HG03135 (cell line): ENCODE data around the gene LMF2.

Experiments used
- ATAC-seq: cut with Tn5 transposase; IDR thresholded peaks from one replicate; pipeline ENCODE4 v1.9.1; 2021; ENCODE audit warnings: mild to moderate bottlenecking, moderate library complexity; ENCODE audit not compliant: unreplicated experiment

LMF2 gene

DNA sequence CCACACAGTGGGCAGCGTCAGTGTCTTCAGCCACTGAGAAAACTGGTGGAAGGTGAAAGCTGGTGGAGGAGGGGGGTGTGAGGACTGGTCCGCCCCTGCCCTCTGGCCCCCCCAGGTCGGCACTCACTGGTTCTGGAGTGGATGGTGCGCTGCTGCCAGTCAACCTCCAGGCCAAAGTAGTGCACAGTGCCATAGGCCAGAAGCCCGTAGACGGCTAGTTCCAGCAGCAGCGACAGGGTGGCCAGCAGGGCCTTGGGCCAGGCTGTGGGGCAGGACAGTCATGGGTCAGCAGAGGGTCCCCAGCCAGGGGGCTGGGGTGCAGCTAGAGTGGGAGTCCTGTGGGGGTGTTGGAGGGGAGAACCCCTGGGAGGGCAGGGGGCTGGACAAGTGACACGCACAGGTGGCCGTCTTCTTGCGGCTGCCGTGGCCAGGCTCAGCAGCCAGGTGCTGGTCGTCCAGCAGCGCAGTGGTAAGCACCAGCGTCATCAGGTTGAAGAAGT, 2.2 kb downstream of the LMF2 start:
- no peak for ATAC-seq

DNA sequence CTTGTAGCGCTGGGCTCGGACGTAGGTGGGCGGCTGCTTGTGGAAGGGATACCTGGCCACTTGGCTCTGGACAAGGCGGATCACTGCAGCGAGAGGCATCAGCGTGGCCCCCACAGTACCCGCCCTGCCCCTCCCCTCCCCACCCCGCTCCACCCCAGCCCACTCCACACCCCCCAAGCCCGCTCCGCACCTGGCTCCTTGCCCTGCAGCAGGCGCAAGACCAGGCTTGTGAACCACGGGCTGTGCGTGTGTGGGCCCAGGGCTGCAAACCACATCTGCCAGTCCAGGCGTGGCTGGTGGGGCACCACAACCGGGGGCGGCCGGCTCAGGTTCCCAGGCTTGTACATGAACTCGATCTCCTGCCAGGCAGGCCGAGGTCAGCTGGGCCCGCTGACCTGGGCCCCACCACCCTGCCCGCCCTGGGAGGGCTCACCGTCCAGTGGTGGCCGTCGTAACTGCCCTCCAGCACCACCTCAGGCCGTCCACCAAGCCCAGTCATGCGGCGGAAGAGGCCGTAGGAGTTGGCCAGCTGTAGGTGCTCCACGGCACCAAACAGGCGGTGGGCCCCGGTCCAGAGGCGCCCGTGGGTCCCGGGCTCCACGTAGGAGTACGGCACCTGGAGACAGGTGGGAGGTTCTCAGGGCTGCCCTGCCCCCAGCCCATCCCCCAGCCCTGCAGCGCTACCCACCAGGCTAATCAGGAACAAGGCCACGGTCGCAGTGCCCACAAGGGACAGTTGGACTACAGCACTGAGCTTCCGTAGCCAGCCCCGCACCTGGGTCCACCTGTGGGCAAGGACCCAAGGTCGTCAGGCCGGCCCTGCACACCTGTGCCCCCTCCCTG, 2.9 kb downstream of the LMF2 start:
- ATAC-seq, result no peak

DNA sequence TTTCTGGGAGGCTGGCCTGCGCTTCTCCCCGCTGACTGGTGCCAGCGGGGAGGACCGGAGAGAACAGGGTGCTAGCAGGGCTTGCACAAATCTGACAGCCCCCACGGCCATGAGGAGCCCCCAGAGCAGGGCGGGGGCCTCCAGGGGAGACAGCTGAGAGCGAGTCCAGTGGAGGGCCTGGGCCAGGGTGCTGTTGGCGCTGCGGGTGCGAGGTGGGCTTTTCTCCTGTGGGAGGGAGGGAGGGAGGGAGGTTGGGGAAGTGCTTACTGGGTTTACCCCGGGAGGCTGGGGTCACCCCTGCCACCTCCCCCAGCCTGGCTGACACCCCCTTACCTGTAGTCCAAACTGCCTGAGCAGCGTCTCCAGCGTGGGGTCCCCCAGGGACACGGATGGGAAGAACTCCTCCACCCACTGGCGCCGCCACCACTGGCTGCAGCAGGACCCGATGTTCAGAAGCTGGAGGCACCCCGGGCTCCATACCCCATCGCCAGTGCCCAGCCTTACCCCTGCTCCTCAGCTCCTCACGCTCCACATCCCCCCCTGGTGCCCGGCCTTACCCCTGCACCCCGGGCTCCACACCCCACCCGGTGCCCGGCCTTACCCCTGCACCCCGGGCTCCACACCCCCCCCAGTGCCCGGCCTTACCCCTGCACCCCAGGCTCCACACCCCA, 3.9 kb downstream of the LMF2 start:
- no peak for ATAC-seq

DNA sequence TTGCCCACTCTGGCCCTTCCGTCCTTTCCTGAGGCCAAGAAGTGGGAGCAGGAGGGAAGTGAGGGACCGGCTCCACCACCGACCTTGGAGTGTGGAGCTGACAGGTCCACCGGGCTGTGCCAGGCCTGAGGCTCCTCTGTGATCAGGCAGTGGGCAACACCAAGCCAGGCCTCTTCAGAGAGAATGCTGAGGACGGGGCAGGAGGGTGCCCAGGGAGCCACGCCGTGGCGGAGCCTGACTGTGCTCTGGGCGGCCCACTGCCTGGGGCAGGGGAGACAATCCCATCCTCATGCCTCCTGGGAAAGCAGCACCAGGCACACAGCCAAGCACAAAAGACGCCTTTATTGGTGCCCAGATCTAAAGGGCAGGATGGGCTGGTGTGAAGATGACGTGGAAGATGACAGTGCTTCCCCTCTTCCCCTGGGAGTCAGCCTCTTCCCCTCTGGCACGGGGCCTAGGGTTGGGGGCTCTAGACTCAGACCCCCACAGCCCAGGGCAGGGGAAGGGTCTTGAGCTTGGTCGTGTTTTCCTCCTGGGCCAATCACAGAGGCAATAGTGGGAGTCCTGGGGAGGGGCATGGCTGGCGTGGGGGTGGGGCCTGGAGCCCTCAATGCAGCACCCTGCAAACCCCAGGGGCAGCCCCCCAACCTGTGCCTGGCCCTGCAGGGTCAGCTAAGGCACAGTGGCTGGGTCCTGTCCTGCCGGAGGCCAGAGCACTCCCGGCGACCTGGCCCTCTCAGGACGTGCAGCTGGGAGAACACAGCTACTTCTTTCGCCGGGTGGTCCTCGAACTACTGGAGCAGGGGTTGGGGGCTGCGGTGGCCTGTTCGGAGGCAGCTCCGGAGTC, 4.7 kb downstream of the LMF2 start:
- no peak for ATAC-seq

DNA sequence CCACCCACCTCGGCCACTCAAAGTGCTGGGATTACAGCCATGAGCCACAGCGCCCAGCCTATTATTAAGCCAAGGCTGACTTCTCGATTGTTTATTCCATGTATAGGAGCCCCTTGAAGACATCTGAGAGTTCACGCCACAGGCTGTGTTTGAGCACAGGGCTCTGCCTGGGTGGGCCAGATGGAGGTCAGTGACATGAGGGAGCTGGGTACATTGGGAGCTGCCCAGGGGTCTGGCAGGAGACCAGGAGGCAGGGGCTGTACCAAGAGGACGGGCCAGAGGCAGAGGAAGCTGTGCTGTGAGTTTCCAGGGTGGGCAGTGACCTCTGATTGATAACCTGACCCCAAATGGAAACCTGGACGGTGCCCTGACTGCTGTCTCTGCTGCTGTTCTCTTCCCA, 5.4 kb downstream of the LMF2 start:
- ATAC-seq, result no peak

DNA sequence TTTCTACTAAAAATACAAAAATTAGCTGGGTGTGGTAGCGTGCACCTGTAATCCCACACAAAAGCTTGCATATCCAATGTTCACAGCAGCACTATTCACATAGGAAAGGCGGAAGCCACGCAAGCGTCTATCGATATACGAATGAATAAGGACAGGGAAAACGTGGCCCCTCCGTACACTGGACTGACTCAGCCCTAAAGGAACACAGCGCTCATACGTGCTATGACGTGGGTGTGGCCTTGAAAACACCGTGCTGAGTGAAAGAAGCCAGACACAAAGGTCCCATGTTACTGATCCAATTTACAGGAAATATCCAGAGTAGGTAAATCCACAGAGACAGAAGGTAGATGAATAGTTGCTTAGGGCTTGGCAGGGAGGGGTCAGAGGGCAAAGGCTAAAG, 7.0 kb downstream of the LMF2 start:
- ATAC-seq, result no peak

DNA sequence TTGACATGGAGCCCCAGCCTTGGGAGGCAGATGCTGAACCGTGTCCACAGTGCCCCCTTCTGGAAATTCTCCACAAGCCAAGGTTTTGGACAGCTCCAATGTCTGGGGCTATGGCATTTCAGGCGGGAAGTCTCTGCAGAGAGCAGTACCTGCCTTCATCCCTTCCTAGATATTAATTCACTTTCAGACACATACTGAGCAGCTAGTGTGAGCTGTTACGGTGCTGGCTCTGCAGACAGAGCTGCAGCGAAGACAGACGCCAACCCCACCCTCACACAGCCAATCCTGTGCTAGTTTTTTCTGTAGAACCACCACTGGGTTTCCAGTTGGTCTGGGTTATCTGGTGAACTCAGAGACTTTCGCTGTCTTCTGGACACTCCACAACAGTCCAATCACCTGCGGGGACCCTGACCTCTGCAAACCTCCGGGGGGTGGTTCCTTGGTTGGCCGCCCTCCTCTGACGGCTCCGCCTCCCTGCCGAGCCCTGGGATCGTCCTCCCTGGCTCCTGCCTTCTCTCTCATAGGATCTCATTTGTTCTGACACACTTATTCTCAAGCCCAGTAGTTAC, 9.1 kb downstream of the LMF2 start:
- no peak for ATAC-seq

DNA sequence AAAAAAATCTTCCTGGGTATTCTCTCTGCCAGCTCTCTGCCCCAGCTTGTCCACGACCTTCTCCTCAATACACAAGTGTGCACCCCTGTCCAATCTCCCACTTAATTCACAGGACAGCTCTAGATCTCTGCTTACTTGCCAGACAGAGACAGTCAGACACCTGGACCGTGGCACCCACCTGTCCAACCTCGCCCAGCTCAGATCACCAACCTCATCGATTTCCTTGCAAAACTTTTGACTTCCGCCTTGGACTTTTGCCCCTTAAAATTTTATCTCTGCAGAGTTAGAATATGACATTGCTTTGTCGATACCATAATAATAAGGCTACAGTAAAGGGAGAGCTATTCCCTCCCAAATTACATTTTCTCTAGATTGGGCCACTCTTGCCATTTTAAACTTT, 10.4 kb downstream of the LMF2 start:
- ATAC-seq, result no peak

DNA sequence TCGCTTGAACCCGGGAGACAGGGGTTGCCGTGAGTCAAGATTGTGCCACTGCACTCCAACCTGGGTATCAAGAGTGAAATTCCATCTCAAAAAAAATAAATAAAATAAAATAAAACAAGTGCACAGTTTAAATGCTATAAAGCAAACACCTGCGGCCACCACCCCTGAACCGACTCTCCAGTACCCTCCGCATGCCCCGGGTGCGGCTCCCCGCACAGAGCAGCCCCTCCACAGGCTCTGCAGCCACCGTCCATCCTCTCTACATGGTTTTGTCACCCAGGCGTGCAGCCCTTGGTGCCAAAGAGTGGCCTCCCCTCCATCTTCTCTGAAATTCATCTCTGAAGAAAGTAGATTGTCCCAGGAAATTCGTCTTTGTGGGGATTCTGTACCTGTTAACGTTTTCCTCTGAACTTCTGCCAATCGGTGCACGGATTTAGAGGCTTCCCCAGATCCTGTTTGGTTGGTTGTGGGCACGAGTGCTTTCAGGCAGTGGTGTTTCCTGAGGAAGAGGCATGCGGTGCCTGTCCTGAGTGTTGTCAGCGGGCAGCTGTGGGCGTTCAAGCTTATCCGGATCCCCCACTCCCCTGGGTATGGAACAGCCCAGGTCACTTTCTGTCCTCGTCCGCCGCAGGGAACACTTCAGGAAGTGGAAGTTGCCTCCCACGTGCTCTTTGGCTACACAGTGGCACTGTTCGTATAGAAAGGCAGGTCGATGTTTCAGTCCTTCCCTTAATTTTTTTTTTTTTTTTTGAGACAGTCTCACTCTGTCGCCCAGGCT, 16.8 kb downstream of the LMF2 start:
- ATAC-seq, result no peak

DNA sequence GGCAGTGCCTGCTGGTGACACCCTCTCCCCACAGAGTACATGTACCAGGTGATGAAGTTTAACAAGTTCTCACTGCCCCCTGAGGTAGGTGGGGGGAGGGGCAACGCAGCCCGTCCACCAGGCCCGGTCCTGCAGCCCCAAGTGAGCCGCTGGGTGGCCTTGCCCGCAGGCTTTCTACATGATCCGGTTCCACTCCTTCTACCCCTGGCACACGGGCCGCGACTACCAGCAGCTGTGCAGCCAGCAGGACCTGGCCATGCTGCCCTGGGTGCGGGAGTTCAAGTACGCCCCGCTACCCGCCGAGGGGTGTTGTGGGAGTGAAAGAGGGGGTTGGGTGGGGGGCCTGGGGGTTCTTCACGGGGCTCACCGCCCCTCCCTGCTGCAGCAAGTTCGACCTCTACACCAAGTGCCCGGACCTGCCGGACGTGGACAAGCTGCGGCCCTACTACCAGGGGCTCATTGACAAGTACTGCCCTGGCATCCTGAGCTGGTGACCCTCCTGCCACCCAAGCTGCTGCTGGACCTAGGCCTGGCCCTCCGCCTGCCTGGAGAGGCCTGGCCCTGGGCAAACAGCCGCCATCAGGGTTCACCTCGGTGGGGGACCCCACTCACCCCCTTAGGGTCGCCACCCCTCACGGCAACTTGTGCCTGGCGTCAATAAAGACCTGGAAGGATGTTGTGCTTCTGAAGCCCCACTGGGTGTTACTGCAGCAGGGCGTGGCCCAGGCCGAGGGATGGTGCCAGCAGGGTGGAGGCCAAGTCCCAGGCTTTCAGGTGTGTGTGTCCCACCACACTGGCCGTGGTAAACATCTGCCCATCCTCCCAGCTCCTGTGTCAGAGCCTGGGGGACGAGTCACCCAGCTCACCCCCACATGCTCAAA, 17.9 kb downstream of the LMF2 start:
- ATAC-seq, result no peak

DNA sequence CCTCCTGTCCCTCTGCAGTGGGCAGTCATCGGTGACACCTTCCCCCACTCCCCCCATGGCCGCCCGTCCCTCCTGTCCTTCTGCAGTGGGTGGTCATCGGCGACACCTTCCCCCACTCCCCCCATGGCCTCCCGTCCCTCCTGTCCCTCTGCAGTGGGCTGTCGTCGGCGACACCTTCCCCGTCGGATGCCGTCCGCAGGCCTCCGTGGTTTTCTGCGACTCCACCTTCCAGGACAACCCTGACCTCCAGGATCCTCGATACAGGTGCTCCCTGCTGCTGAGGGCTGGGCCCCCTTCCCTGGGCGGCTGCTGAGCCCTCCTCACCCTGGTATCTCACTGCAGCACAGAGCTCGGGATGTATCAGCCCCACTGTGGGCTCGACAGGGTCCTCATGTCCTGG, 18.6 kb downstream of the LMF2 start:
- ATAC-seq, result no peak

DNA sequence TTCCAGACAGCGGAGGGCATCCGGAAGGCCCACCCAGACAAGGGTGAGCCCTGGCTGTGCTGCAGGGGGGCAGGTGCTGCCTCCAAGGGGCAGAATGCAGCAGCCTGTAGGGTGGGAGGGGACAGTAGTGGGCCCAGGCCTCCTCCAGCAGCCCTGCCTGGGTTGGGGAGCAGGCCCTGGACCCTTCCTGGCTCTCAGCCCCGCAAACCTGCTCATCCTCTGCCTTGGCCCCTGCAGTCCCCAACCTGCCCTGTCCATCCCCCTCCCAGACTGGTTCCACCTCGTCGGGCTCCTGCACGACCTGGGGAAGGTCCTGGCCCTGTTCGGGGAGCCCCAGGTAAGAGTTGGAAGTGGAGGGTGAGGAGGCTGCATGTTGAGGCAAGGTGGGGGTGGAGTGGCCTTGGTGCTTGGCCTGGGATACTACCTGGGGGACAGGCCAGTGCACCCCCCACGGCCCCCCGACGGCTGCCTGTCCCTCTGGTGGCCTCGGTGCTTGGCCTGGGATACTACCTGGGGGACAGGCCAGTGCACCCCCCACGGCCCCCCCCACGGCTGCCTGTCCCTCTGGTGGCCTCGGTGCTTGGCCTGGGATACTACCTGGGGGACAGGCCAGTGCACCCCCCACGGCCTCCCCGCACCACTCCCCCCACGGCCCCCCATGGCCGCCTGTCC, 19.4 kb downstream of the LMF2 start:
- no peak for ATAC-seq

DNA sequence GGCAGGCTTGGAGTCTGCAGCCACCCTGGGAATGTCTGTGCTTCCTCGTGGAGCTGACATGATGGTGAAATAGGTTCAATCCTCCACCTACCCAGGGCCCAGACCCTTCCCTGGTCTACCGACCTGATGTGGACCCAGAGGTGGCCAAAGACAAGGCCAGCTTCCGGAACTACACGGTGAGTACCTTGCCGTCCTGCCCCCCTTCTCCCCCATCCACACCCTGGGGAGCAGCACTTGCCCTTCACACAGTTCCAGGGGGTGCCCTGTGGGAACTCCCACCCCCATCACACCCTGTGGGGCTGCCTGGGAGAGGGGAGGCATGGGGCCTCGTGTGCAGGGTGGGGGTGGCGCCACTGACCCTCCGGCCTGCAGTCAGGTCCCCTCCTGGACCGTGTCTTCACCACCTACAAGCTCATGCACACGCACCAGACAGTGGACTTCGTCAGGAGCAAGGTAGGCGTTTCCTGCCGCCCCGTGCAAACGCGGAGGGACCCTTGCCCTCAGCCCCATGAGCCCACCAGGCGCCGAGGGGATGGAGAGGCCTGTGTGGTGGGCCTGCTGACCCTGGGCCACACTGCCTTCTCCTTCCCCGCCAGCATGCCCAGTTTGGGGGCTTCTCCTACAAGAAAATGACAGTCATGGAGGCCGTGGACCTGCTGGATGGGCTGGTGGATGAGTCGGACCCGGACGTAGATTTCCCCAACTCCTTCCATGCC, 20.1 kb downstream of the LMF2 start:
- ATAC-seq, result no peak

DNA sequence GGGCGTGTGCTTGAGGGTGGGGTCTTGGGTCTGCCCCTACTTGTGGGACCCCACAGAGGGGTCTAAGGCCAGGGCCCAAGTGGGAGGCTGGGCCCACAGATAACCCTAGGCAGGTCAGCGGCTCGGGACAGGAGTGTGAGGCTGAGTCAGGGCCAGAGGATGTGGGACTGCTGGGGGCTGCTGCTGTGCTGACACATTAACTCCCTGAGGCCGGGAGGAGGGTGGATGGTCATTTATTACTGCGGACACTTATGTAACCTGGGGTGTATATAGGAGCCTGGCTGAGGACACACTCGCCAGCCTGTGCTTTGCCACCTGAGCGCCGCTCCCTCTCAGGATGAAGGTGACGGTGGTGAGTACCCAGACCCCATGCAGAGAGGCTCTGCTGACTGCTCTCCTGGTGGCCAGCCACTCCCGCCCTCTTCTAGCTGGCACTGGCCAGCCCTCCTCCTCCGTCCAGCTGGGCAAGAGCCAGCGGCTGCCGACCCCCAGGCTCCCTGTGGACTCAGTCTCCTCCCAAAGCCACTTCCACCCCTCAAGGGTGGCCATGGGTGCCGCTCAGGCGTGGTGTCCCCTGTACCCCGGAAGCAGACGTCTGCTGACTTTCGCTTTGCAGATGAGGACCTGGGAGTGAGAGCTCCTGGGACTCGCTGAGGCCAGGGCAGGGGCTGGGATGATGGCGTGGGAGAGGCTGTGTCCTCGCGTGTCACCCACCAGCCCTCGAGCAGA, 20.8 kb downstream of the LMF2 start, which contains the start of gene MIOX:
TSS of gene MIOX (plus strand) at position 299 of the 729 bp plus-strand sequence. CDS start at position 338, 39 bp downstream.
- ATAC-seq, result no peak

DNA sequence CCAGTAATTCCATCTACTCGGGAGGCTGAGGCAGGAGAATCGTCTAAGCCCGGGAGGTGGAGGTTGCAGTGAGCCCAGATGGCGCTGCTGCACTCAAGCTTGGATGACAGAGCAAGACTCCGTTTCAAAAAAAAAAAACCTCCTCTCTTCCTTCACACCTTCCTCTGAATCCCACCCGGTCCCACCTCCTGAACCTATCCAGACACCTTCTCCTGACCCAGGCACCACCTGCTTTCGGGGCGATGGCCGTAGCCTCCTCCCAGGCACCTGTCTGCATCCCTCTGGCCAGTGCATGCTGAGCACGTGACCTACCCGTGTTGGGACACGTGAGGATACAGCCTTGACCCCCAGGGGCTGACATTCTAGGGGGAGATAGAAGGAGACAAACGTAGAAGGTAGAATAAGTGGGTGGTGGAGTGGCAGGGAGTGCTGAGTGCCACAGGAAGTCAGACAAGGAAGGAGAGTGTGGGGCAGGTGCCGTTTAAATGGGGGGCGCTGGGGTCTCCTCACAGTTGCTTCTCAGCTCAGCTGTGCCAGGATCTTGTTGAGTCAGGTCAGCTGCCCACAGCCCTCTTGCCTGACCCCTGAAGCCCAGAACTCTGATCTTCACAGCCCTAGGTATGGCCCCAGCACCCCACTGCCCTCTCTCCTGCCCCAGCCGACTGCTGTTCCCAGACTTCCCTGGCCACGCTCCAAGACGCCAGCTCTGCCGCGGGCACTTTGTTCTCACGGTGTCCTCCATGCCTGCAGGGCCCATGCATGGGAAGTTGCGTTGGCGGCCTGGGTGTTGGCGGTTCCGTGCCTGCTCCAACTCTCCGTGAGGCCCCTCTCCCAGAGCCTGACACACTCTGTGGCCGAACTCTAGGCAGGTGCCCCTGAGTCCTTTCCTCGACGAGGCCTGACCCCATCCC, 22.0 kb downstream of the LMF2 start:
- ATAC-seq, result no peak
